RWPE2 (cell line): Measurements from ENCODE around the gene MGAT4C.

Experiments used
- ATAC-seq: fragments of 200-7000 bp; cut with Tn5 transposase; 3 replicates; pipeline ENCODE4 v1.9.1; 2021; ENCODE audit warnings: low read depth
- DNase-seq: peaks from one replicate; pipeline ENCODE4 v3.0.0-alpha.2; 2020; ENCODE audit warnings: low spot score
- H3K27ac ChIP-seq: fragments of 450-650 bp; 2 replicates; pipeline ENCODE4 v1.5.1; 2017; ENCODE audit warnings: mild to moderate bottlenecking; ENCODE audit not compliant: poor library complexity, severe bottlenecking
- H3K27me3 ChIP-seq: fragments of 250-450 bp; sonication (Bioruptor Pico); 2 replicates; pipeline ENCODE4 v1.5.1; 2021; ENCODE audit warnings: mild to moderate bottlenecking, moderate library complexity; ENCODE audit not compliant: insufficient read depth, poor library complexity, severe bottlenecking
- H3K36me3 ChIP-seq: fragments of 250-450 bp; sonication (Bioruptor Pico); 2 replicates; pipeline ENCODE4 v1.5.1; 2020; ENCODE audit warnings: low read depth, mild to moderate bottlenecking, moderate library complexity
- H3K4me1 ChIP-seq: fragments of 250-450 bp; sonication (Bioruptor Pico); 2 replicates; pipeline ENCODE4 v1.5.1; 2021; ENCODE audit warnings: mild to moderate bottlenecking, moderate library complexity; ENCODE audit not compliant: insufficient read depth, poor library complexity, severe bottlenecking
- H3K4me3 ChIP-seq: fragments of 250-450 bp; sonication (Bioruptor Pico); 2 replicates; pipeline ENCODE4 v1.5.1; 2021; ENCODE audit warnings: mild to moderate bottlenecking, moderate library complexity; ENCODE audit not compliant: severe bottlenecking
- H3K9me3 ChIP-seq: fragments of 250-450 bp; sonication (Bioruptor Pico); 2 replicates; pipeline ENCODE4 v1.5.1; 2021; ENCODE audit warnings: mild to moderate bottlenecking, moderate library complexity; ENCODE audit not compliant: severe bottlenecking
- TF ChIP-seq, protein P1 (sequence below): fragments of 450-650 bp; IDR thresholded peaks from one replicate; pipeline ENCODE4 v1.5.1; 2017; ENCODE audit warnings: mild to moderate bottlenecking, moderate library complexity; ENCODE audit not compliant: poor library complexity, severe bottlenecking

The MGAT4C gene

DNA sequence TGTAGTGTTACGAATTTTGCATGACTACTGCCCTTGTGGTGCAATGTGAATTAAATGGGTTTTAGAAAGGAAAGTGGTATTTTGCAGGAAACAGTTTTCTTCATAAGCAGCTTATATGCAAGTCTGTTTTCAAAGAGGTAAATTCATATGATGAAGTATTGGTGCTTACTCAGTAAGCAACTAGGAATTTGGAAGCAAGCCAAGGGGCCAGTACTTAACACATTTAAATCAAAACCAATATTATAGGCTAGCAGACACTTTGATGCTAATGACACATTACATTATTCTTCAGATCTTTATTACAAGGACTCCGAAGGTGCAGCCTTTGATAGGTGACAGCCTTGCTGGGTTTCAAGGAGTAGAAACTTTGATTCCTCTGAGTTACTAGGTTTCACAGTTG lies 23.1 kb downstream of the MGAT4C start:
- H3K27ac ChIP-seq: no peak overlapping the region
- no peaks in the 10 kb centered on the region for H3K9me3 ChIP-seq
- H3K4me3 ChIP-seq: no peak overlapping the region
- no peaks in the 10 kb centered on the region for H3K27me3 ChIP-seq
- TF ChIP-seq, protein P1, sequence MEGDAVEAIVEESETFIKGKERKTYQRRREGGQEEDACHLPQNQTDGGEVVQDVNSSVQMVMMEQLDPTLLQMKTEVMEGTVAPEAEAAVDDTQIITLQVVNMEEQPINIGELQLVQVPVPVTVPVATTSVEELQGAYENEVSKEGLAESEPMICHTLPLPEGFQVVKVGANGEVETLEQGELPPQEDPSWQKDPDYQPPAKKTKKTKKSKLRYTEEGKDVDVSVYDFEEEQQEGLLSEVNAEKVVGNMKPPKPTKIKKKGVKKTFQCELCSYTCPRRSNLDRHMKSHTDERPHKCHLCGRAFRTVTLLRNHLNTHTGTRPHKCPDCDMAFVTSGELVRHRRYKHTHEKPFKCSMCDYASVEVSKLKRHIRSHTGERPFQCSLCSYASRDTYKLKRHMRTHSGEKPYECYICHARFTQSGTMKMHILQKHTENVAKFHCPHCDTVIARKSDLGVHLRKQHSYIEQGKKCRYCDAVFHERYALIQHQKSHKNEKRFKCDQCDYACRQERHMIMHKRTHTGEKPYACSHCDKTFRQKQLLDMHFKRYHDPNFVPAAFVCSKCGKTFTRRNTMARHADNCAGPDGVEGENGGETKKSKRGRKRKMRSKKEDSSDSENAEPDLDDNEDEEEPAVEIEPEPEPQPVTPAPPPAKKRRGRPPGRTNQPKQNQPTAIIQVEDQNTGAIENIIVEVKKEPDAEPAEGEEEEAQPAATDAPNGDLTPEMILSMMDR: no peak
- no peaks in the 10 kb centered on the region for H3K4me1 ChIP-seq
- H3K36me3 ChIP-seq: no peaks in the 10 kb centered on the region
- DNase-seq: no peak
- no peak for ATAC-seq

GRCh38 chr12:86230516-86231146 lies 25.6 kb downstream of the MGAT4C start:
- no peaks in the 10 kb centered on the region for H3K36me3 ChIP-seq
- H3K27me3 ChIP-seq: no peaks in the 10 kb centered on the region
- DNase-seq: no peak
- H3K9me3 ChIP-seq: no peaks in the 10 kb centered on the region
- no peak overlapping the region for H3K27ac ChIP-seq
- TF ChIP-seq, protein P1: no peak
- no peak for ATAC-seq
- H3K4me3 ChIP-seq: no peak overlapping the region
- no peaks in the 10 kb centered on the region for H3K4me1 ChIP-seq

DNA sequence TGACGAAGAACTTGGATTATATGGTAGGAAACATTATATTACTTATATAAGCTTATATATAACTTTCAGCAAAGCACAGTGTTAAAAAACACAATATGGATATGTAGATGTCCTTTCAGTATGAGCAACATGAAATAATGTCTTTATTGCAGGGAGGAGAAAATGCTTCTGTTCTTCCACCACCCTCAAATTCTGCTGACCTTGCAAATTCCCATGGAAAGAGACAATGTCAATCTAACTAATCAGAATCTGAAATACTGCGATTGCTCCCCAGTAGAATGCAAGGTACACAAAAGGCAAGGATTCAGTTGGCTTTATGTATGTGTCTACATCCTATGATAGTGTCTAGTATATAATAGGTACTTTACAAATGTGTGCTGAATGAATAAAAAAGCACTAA lies 26.4 kb downstream of the MGAT4C start:
- TF ChIP-seq, protein P1: no peak
- Histone ChIP-seq H3K36me3 (no peaks in the 10 kb centered on the region), H3K4me1 (no peaks in the 10 kb centered on the region), H3K27ac (no peak overlapping the region), H3K9me3 (no peaks in the 10 kb centered on the region), H3K27me3 (no peaks in the 10 kb centered on the region), H3K4me3 (no peak overlapping the region)
- DNase-seq (no peak), ATAC-seq (no peak)

DNA sequence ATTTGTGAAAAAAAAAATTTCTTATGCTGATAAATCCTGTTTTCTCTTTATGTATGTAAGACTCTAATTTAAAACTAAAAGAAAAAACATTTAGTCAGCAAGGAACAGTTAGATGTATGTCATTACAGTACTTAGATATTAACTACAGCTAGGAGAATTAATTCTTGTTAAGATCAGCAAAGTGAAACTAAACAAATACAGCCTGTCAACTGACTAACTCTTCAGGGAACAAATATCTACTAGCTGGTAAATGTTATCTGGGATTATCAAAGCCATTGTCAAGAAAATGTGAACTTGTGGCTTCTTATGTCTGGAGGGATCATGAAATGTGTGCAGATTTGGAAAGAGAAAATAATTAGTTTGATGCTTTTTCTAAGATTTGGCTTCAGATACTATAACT lies 27.5 kb downstream of the MGAT4C start:
- no peaks in the 10 kb centered on the region for H3K4me1 ChIP-seq
- H3K27me3 ChIP-seq: no peaks in the 10 kb centered on the region
- no peaks in the 10 kb centered on the region for H3K36me3 ChIP-seq
- TF ChIP-seq, protein P1: no peak
- no peak for ATAC-seq
- H3K4me3 ChIP-seq: no peak overlapping the region
- no peak overlapping the region for H3K27ac ChIP-seq
- no peak for DNase-seq
- no peaks in the 10 kb centered on the region for H3K9me3 ChIP-seq

DNA sequence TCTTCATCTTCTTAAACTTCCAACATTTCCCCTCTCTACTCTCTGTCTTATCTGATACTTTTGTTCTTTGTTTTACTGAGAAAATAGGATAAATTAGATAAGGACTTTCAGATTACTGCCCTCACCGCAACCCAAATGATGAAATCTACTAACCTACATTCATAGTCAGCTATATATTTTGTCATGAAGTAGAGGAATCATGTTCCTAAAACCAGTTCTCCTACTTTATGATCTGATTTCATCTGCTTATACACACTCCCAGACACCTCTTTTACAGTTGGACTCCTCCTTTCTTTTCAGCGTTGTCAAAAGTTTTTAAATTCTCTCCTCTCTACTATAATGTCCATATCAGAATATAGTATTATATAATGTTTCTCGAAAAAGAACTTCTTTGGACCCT lies 29.7 kb downstream of the MGAT4C start:
- no peak for DNase-seq
- H3K27me3 ChIP-seq: no peaks in the 10 kb centered on the region
- H3K9me3 ChIP-seq: no peaks in the 10 kb centered on the region
- H3K4me1 ChIP-seq: no peaks in the 10 kb centered on the region
- H3K27ac ChIP-seq: no peak overlapping the region
- H3K36me3 ChIP-seq: no peaks in the 10 kb centered on the region
- no peak for ATAC-seq
- TF ChIP-seq, protein P1: no peak
- H3K4me3 ChIP-seq: no peak overlapping the region
